ENCODE measurements around the gene UCK2.

DNA sequence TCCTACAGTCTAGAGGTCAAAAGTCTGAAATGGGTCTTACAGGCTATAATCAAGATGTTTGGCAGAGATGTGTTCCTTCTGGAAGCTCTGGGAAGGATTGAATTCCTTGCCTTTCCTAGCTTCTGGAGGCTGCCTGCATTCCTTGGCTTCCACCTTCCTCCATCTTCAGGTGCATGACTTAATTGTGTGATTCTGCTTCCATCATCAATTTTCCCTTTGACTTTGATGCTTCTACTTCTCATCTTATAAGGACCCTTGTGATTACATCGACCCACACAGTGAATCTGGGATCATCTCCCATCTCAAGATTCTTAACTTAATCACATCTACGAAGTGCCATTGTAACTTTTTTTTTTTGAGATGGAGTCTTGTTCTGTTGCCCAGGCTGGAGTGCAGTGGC, 111.4 kb downstream of the UCK2 start:
- TF ChIP-seq, protein P1, sequence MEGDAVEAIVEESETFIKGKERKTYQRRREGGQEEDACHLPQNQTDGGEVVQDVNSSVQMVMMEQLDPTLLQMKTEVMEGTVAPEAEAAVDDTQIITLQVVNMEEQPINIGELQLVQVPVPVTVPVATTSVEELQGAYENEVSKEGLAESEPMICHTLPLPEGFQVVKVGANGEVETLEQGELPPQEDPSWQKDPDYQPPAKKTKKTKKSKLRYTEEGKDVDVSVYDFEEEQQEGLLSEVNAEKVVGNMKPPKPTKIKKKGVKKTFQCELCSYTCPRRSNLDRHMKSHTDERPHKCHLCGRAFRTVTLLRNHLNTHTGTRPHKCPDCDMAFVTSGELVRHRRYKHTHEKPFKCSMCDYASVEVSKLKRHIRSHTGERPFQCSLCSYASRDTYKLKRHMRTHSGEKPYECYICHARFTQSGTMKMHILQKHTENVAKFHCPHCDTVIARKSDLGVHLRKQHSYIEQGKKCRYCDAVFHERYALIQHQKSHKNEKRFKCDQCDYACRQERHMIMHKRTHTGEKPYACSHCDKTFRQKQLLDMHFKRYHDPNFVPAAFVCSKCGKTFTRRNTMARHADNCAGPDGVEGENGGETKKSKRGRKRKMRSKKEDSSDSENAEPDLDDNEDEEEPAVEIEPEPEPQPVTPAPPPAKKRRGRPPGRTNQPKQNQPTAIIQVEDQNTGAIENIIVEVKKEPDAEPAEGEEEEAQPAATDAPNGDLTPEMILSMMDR (IDR thresholded peaks at IDR 0.05; ENCODE audit: low read depth, low read length, poor library complexity, severe bottlenecking) = no peak
- no peak for TF ChIP-seq EZH2phosphoT487 (IDR thresholded peaks at IDR 0.05; ENCODE audit: borderline replicate concordance, low read length)
